Measurements from ENCODE around the gene MIAT.

- TF ChIP-seq EZH2 (IDR thresholded peaks at IDR 0.05; ENCODE audit: low read length) (no peak), CTCF (optimal IDR thresholded peaks at IDR 0.05 in 1 of 3, IDR thresholded peaks at IDR 0.05 in 1 of 3, conservative IDR thresholded peaks at IDR 0.05 in 1 of 3; ENCODE audit: extremely low read depth in 1 of 3, insufficient read depth in 2 of 3, low read length in 3 of 3) (no peak)
Measured at GRCh38 chr22:26718905-26719304, 61.5 kb downstream of the MIAT start.
